GM19467 (cell line): Measurements from ENCODE around the gene HEXD.
"Not testable (repeated sequence)": the region's sequence is repeated elsewhere in the genome, so short reads cannot be mapped to it uniquely, and the experiment has no call there.

Experiments used
- ATAC-seq: cut with Tn5 transposase; IDR thresholded peaks from one replicate; pipeline ENCODE4 v1.9.1; 2021; ENCODE audit warnings: mild to moderate bottlenecking, moderate library complexity; ENCODE audit not compliant: unreplicated experiment

HEXD gene

GRCh38 chr17:82394278-82394677, 23.9 kb upstream of the HEXD start:
- ATAC-seq: no peak

DNA sequence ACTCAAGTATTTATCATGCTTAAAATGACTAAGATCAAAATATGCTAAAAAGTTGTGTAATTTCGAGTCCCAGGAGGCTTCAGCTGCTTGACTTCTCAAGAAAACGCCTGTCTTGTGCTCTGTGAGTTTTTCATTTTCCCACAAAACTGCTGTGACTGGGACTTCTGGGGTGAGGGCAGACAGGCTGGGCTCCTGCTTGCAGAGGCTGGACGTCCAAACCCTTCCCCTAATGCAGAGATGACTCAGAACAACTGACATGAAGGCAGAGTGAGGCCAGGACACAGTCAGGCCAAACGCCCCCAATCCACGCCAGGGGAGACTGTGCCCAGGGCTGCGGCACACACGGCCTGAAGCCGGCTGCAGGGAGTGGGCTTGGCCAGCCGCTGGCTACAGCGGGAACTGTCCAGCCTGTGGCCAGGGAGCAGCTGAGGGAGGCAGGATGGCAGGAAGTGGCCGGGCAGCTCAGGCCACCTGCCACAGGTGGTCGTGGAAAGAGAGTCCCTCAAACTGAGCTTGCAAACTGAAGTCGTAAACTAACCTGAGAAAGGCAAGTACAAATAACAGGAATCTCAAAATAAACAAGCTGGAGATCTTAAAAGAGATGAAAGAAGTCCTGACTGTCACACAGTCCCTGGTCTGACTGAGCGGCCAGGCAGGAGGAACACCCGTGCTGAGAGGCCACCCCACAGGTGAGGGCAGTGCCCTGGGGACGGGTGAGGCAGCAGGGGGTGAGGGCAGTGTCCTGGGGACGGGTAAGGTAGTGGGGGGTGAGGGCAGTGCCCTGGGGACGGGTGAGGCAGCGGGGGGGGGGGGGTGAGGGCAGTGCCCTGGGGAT, 21.3 kb upstream of the HEXD start:
- no peak for ATAC-seq

DNA sequence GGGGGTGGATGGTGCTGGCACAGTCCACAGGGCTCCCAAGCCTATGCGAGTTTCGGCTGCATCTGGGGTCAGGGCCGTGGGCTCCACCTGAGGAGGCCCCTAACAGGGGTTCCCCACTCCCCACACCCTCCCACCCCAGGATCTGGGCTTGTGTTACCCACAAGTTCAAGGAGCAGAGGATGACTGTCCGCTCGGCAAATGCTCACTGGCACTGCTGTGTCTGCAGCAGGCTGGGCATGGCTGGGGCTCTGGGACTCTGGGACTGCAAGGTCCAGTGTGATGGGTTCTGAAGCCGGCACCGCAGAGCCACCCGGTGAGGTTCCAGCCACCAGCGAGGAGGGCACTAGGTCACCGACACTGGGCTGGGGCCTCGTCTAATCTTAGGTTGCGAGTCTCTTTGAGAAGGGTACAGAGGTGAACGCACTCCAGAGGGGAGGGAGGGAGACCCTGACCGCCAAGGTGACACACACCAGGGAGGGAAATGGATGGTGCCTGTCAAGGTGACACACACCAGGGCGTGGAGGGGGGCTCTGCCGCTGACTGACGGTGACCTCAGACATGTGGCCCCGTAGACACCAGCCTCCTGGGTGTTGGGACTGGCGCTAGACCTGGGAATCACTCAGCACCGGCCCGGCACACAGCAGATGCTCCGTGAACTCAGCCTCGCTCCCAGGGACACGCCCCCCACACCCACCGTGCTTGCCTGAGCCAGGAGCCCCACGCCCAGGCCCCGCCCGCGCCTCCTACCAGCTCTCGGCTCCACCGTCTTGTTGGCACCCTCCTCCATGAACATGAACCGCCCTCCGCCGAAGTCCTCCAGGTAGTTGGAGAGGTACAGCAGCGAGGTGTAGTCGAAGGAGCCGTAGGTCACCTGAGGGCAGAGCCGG, 20.5 kb upstream of the HEXD start:
- ATAC-seq: no peak

DNA sequence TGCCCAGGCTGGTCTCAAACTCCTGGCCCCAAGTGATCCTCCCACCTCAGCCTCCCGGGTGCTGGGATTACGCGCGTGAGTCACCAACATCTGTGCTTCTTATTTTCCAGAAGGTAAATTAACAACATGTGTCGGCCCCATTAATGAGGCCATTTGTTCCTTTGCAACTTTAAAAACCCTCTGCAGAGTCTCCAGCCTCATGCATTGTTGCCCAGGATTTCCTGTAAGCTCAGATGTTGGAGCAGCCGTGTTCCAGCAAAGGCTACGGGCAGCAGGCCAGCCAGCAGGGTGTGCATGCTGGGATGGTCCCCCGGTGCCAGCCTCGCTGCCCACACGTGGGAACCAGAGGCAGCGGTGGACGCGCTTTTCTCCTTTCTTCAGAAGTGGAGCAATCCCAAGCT, 19.1 kb upstream of the HEXD start:
- ATAC-seq: no peak

DNA sequence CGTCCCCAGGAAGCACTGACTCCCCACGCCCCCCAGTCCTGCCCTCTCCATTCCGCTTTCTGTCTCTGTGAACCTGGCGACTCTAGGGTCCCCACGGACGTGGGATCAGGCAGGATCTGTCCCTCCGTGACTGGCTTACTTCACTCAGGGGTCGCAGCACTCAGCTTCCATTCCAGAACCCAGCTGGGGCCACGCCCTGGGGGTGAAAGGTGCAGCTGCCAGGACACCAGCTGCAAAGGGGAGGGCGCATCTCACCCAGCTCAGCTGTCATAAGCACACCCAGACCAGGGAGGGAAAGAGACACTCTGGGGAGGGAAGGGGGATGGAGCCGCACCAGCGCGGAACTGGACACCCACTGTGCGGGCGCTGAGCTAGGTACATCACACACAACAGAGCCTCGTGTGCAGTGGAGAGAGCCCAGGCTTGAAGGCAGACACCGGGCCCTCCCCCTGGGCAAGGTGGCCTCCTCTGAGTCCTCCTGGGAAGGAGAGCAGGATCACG, 18.5 kb upstream of the HEXD start:
- ATAC-seq: no peak

DNA sequence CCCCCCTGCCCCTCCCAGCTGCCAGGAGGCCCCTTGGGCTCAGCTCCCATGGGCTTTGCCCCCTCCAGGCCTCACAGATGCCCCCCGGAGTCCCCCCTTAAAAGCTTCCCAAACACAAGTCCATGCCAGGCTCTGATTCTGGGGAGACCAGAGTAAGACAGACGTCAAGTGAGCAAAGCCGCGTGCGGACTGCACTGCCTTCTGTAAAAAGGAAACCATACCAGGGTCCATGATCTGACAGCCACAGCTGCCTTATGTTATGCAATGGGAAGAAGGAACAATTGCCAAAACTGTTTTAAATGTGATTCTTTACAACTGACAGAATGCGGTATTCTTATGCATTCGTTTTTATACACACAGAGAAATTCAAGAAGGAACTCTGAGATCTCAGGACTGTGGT, 17.9 kb upstream of the HEXD start:
- no peak for ATAC-seq

- no peak for ATAC-seq
These were observed 17.3 kb upstream of the HEXD start for GRCh38 chr17:82400830-82401229.

DNA sequence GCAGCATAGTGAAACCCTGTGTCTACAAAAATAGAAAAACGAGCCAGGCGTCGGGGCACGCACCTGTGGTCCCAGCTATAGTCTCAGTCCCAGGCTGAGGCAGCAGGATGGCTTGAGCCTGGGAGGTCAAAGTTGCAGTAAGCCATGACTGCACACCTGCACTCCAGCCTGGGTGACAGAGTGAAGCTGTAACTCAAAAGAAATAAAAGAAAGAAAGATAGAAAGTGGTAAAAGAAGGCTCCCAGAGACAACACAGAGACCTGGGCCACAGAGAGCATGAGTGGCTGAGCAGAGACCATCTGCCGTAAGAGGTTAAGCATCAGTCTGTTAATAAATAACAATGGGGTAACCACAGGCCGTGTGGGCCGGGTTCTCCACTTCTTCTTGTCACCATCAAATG, 15.3 kb upstream of the HEXD start:
- ATAC-seq: peak; percentile 64

DNA sequence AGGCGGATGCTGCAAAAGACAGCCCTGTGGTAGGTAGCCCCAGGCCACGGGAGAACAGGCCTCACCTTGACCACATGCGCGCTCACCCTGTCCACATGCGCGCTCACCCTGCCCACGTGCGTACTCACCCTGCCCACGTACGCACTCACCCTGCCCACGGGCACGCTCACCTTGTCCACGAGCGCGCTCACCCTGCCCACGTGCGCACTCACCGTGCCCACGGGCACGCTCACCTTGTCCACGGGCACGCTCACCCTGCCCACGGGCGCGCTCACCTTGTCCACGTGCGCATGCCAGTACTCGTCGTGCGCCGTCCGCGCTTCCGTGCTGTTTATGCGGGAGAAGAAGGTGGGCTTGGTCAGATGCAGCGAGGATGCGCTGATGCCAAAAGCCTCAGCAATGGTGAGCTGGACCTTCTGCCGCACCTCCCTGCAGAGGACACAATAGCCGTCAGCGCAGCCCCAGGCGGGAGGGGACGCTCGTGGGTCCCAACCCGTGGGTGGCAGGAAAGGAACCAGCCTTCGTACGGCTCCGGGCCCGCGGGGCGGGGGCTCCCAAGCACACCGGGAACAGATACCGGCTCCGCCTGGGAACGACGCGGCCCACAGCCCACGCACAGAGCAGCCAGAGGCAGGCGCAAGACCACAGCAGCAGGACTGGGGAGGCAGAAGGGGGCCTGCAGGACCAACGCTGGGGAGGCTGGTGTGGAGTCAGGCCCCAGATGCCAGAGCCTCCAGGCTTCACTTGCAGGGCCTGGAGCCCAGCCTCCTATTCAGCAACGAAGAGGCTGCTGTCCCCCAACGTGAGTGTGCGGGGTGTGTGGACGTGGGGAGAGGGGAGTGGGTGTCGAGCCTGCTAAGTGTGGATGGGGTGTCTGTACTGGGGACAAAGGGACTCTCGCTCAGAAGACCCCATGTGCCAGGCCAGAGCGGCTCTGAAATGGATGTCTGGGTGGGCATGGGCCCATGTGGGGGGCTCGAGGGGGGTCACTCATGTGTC, 14.2 kb upstream of the HEXD start:
- no peak for ATAC-seq

- ATAC-seq: no peak
These were observed 13.1 kb upstream of the HEXD start for GRCh38 chr17:82405051-82405450.

GRCh38 chr17:82406131-82406671, 11.9 kb upstream of the HEXD start:
- no peak for ATAC-seq

DNA sequence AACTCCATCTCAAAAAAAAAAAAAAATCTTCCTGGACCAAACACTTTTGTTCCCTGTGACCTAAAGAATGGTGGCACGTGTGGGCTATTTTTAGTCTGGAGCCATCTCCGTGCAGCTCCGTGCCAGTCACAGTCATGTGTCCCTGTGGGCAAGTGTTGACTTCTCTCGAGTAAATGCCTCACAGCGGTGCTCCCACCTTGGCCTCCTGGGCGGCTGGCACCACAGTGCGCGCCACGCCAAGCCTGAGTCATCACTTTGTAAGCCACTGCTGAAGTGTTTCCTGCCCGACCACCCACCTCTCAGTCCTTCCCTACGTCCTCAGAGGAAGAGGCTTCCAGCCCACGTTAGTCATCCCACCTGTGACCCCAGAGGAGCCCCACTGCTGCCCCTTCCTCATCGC, 10.9 kb upstream of the HEXD start:
- no peak for ATAC-seq

- no peak for ATAC-seq
These were observed 9.7 kb upstream of the HEXD start for GRCh38 chr17:82408288-82408937.

GRCh38 chr17:82408938-82409318, 9.2 kb upstream of the HEXD start:
- no peak for ATAC-seq

GRCh38 chr17:82410014-82410716, 8.0 kb upstream of the HEXD start:
- no peak for ATAC-seq

- ATAC-seq: no peak
These were observed 6.6 kb upstream of the HEXD start for GRCh38 chr17:82411396-82412053.

- ATAC-seq: not testable (repeated sequence)
These were observed 6.1 kb upstream of the HEXD start for GRCh38 chr17:82412081-82412480.
